Measurements from ENCODE around the gene RXRA.

Gene RXRA

GRCh38 chr9:134352247-134352933, 26.1 kb downstream of the RXRA start:
- no peak for DNase-seq (ENCODE audit: low spot score)

- no peak for DNase-seq (ENCODE audit: low spot score)
Observed at GRCh38 chr9:134353539-134353938, 27.3 kb downstream of the RXRA start.

- no peak for DNase-seq (ENCODE audit: low spot score)
Observed at GRCh38 chr9:134355158-134355557, 28.9 kb downstream of the RXRA start.

DNA sequence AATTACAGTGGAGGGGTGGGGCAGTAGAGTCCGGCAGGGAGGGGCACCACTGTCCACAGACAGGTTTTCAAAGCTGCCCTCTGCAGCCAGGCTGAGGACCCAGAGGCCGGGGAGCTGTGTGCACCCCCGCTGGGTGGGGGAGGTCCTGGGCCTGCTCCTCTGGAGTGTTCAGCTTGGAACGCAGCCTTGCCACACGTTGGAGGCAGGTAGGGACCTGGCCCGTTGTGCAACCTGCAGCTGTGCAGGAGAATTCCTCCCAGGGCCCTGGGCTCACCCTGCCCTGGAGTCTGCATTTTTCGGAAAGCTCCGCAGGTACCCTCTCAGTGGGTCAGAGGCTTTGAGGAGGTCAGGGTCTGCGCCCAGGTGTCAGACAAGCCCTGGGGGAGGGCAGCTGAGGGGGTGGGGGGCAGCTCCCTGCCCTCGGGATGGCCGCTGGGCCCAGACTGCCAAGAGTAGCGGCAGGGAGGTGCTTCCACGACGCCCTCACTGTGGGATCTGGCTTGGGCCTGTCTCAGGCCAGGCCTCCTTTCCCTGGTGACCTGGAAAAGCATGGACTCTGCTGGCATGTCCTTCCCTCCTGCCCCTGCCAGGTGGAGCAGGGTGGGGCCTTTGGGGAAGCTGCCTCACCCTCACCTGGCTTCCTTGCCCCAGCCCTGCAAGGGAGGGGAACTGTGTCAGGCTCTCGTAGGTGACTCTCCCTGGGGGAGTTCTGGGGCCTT, 29.5 kb downstream of the RXRA start:
- no peak for DNase-seq (ENCODE audit: low spot score)

DNA sequence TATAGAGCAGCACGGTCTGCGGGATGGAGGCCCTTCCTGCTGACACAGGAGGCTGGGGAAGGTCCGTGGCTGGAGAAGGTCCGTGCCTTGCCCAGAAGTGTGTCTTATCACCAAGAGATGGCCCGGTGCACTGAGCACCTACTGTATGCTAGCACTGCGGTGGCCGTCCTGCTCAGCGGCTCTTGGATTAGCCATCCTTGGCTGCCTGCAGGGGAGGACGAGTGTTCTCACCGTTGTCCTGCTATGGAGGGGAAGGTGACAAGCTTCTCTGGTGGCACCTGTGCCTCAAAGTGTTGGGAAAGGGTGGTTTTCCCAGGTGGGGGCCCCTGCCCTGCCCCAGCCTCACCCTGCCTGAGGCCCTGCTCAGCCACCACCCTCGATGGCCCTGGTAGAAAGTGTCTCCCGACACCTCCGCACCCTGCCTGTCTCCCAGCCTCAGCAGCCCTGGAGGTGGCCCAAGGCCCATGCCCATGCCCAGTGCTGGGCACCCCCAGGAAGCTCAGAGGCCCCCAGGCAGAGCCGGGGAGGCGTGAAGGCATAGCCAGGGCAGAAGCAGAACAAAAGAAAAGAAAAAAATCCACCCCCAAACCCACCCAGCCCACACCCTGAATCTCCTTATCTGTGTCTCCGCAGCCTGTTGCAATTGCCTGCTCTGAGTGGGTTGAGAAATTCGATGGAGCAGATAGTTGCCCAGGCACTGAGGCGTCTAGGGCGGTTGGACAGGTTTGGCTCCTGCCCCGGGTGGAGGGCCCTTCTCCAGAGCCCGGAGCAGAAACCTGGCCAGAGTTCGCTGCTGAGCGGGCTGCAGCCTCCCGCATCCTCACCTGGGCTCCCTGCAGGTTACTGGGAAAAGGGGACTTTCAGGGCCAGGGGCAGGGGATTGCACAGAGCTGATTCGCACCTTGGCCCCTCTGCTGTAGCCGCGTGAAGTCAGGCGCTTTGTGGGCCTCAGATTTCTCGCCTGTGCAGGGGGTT, 30.5 kb downstream of the RXRA start:
- no peak for DNase-seq (ENCODE audit: low spot score)

- no peak for DNase-seq (ENCODE audit: low spot score)
Observed at GRCh38 chr9:134357631-134358025, 31.4 kb downstream of the RXRA start.

DNA sequence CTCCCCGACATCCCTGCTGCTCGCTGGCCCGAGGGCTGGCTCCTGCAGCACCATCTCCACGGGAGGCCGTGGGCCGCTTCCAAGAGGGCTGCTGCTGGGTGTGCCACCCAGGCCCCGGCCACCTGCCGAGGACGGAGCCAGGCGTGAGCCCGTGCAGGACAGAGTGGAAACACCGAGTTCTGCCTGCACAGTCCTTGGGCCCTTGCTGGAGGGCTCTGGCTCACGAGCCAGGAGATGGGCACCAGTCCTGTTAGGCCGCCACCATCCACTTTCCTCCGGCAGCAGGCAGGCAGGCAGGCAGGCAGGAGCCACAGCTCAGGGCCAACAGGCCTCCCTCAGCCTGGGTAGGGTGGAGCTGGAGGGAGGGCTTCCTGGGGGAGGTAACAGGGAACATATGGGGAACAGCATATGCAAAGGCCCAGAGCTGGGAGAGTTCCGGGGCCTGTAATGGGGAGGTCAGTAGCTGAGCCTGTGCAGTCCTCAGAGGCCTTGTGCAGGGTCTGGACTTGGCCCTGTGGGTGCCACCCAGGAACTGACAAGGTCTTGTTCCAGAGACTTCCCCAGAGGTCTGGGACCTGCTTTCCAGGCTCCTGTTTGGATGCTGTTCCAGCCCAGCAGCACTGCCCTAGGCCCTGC, 31.9 kb downstream of the RXRA start:
- no peak for DNase-seq (ENCODE audit: low spot score)

- DNase-seq (ENCODE audit: low spot score), result no peak
Observed at GRCh38 chr9:134358662-134359319, 32.5 kb downstream of the RXRA start.

- DNase-seq (ENCODE audit: low spot score), result no peak
Observed at GRCh38 chr9:134359493-134360179, 33.4 kb downstream of the RXRA start.

DNA sequence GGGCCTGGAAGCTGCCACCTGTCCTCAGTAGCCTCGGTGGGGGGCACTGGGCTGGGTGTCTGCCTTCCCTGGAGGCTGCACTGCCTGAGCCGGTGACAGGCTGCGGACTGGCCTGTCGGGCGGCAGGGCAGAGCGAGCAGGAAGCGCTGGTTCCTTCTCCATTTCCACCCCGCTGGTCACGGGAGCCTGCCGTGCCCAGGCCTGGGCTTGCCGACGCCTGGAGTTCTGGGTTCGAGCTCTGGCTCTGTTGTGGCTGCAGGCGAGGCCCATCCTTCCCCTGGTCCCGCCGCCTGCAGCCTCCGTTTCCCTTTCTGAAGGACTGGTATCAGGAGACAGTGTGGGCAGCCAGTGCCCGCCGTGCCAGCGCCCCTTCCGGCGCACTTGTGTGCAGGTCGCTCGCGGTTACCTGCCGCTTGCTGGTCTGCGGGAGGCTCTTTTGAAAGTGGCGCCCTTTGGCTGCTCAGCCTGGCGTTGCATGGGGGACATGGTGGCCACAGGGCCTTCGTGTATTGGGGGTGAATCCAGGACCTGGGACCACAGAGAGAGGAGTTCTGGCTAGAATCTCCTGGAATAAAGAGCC, 34.0 kb downstream of the RXRA start:
- no peak for DNase-seq (ENCODE audit: low spot score)

- peak; percentile 43 for DNase-seq (ENCODE audit: low spot score)
Observed at GRCh38 chr9:134360897-134361296, 34.6 kb downstream of the RXRA start.

- DNase-seq (ENCODE audit: low spot score), result no peak
Observed at GRCh38 chr9:134361426-134361825, 35.2 kb downstream of the RXRA start.

- no peak for DNase-seq (ENCODE audit: low spot score)
Observed at GRCh38 chr9:134361843-134362414, 35.7 kb downstream of the RXRA start.

- no peak for DNase-seq (ENCODE audit: low spot score)
Observed at GRCh38 chr9:134363450-134363849, 37.2 kb downstream of the RXRA start.

DNA sequence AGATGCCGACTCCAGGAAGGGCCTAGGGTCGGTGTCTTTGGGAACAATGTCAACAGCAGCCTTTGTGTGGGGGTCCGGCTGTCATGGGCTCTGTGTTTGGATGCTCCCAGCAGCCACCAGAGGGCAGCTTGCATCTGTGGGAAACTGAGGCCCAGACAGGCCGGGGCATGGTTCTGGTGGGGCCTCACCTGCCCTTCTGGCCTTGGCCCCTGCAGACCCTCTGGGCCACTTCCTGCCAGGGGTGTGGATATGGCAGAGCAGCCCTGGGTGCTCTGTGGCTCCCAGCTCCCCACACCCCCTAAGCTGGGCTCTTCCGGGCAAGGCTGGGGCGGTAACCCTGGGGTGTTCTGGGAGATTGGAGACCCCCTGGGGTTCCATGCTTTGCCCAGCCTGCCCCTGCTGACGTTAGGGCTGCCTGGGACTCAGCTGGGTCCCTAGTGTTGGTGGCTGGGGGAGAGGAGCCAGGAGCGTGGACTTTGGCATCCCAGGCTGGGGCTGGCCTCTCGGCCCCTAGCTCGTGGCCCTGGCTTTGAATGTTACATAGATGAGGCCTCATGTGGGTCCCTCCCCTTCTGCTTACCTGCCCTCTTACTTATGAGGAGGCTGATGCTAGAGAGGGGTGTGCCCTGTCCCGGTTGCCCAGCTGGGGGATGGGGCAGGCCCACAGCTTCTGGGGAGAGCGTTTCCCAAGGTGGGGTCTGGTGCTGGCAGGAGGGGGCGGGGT, 38.3 kb downstream of the RXRA start:
- no peak for DNase-seq (ENCODE audit: low spot score)

GRCh38 chr9:134365115-134365596, 38.9 kb downstream of the RXRA start:
- no peak for DNase-seq (ENCODE audit: low spot score)

GRCh38 chr9:134365791-134366222, 39.6 kb downstream of the RXRA start:
- DNase-seq (ENCODE audit: low spot score), result peak; percentile 81

DNA sequence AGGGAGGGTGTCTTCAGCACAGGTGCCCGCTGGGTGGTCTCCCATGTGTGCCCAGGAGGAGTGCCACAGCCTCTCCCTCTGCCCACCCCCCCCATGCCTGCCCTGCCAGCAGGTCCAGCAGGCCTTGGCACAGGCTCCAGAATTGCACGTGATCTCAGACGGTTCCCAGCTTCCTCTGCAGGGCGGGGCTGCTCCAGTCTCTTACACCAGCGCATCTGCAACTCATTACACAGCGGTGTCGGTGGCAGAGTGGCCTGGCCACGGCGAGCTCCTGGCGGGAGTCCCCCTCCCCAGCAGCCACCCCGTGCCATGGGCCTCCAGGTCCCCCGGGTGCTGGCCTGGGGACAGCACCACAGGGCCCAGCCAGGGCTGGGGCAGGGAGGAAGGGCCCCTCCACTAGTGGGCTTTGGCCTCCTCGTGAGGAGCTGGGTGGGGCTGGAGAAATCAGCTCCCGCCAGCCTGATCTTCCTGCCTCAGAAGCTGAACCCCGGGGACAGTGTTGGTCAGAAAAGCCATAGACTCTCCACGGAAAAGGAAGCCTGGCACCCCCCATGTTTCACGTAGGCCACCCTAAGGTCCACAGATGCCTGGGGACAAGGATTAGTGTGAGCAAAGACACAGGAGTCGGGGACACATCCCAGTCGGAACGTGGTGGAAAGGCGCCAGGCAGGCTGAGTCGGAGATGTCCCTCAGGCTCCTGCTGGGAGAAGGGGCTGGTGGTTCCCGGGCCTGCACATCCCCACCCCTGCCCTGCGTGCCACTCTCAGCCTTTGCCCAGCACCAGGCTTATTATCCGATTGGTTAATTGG, 40.2 kb downstream of the RXRA start:
- DNase-seq (ENCODE audit: low spot score), result peak; percentile 95

Measured in AG08395 (cell line).